Suprapubic skin (tissue), 4 donors: ENCODE measurements around the gene RAPGEF3. TPM values are rescaled to one million over a fixed set of nuclear protein-coding genes. Genes with fewer than 3 reads are reported as not detected.

Experiments
- DNase-seq, 2 donors: peaks; one replicate each; pipeline ENCODE4 v3.0.0-alpha.2; 2019; ENCODE audit warnings: low spot score in 2 of 2
- H3K27ac ChIP-seq: fragments of 200-600 bp; sonication (generic); one replicate; pipeline ENCODE4 v1.5.1; 2019
- H3K27me3 ChIP-seq: fragments of 200-600 bp; sonication (generic); one replicate; pipeline ENCODE4 v1.5.1; 2019
- H3K36me3 ChIP-seq: fragments of 200-600 bp; sonication (generic); one replicate; pipeline ENCODE4 v1.5.1; 2019
- H3K4me1 ChIP-seq: fragments of 200-600 bp; sonication (generic); one replicate; pipeline ENCODE4 v1.5.1; 2019
- H3K4me3 ChIP-seq: fragments of 200-600 bp; sonication (generic); one replicate; pipeline ENCODE4 v1.5.1; 2019; ENCODE audit warnings: mild to moderate bottlenecking
- H3K9me3 ChIP-seq: fragments of 200-600 bp; sonication (generic); one replicate; pipeline ENCODE4 v1.5.1; 2019
- CTCF ChIP-seq, 2 donors: fragments of 200-600 bp in 1 of 2; fragments of 450-650 bp in 1 of 2; sonication (generic) in 1 of 2; IDR thresholded peaks; one replicate each; pipeline ENCODE4 v1.5.1; 2016 to 2019; ENCODE audit warnings: antibody characterized with exemption in 2 of 2, mild to moderate bottlenecking in 1 of 2, moderate library complexity in 1 of 2
- EP300 ChIP-seq: sonication (generic); formaldehyde crosslinking; IDR thresholded peaks from one replicate; pipeline ENCODE4 v1.6.1; 2017; ENCODE audit warnings: antibody characterized with exemption
- POLR2A ChIP-seq, 2 donors: fragments of 450-650 bp; IDR thresholded peaks; one replicate each; pipeline ENCODE4 v1.6.1; 2017; ENCODE audit warnings: antibody characterized with exemption in 2 of 2, mild to moderate bottlenecking in 2 of 2, moderate library complexity in 2 of 2
- POLR2AphosphoS5 ChIP-seq, 3 donors: sonication (generic); formaldehyde crosslinking; IDR thresholded peaks; one replicate each; pipeline ENCODE4 v1.6.1; 2017; ENCODE audit warnings: antibody characterized with exemption in 3 of 3
- WGBS: methylation state at CpG from one replicate; pipeline ENCODE4 v1.1.5; 2018; 5-methylcytosine and 5-hydroxymethylcytosine counted together
- total RNA-seq, 4 donors: library from RNA; depleted of rRNA; stranded (reverse); fragments of >200 nt; gene quantifications; one replicate each; pipeline ENCODE4 v1.1.0, GENCODE V29; 2016

Gene RAPGEF3
- total RNA-seq, 4 donors from 2014 or later = 9.3 to 48.9 (median 20.0) TPM

- H3K4me3 ChIP-seq = peak overlapping the region; percentile 10
- no peaks in the 10 kb centered on the region for H3K27me3 ChIP-seq
- H3K36me3 ChIP-seq = no peaks in the 10 kb centered on the region
- no peak for DNase-seq
- H3K4me1 ChIP-seq = peaks cover 81% of the 10 kb centered on the region
- no peak for TF ChIP-seq POLR2A (IDR thresholded peaks at IDR 0.05)
- no peak for TF ChIP-seq POLR2AphosphoS5 (IDR thresholded peaks at IDR 0.05)
- no peak for TF ChIP-seq CTCF (IDR thresholded peaks at IDR 0.05)
- TF ChIP-seq EP300 = no peak
- H3K9me3 ChIP-seq = no peaks in the 10 kb centered on the region
- WGBS = 39% methylated on average over 3 of the region's 3 CpGs
- peak overlapping the region; percentile 80 for H3K27ac ChIP-seq
Observed at GRCh38 chr12:47754881-47755280, 3.8 kb downstream of the RAPGEF3 start.

- peaks cover 73% of the 10 kb centered on the region for H3K4me1 ChIP-seq
- DNase-seq = no peak
- peak overlapping the region; percentile 10 for H3K4me3 ChIP-seq
- no peaks in the 10 kb centered on the region for H3K27me3 ChIP-seq
- no peaks in the 10 kb centered on the region for H3K36me3 ChIP-seq
- 78% methylated on average over 4 of the region's 4 CpGs for WGBS
- H3K9me3 ChIP-seq = no peaks in the 10 kb centered on the region
- no peak for TF ChIP-seq POLR2AphosphoS5 (IDR thresholded peaks at IDR 0.05)
- no peak for TF ChIP-seq EP300
- no peak for TF ChIP-seq POLR2A (IDR thresholded peaks at IDR 0.05)
- no peak for TF ChIP-seq CTCF (IDR thresholded peaks at IDR 0.05)
- peak overlapping the region; percentile 80 for H3K27ac ChIP-seq
Observed at GRCh38 chr12:47754126-47754525, 4.6 kb downstream of the RAPGEF3 start.

GRCh38 chr12:47753021-47754001, 5.4 kb downstream of the RAPGEF3 start:
- Histone ChIP-seq H3K36me3 (no peaks in the 10 kb centered on the region), H3K4me1 (peaks cover 67% of the 10 kb centered on the region), H3K27ac (peak overlapping the region; percentile 80), H3K27me3 (no peaks in the 10 kb centered on the region), H3K9me3 (no peaks in the 10 kb centered on the region), H3K4me3 (no peak overlapping the region)
- DNase-seq = peak; percentile 85 to 88
- 37% methylated on average over 8 of the region's 11 CpGs for WGBS
- TF ChIP-seq CTCF (IDR thresholded peaks at IDR 0.05) (no peak), POLR2AphosphoS5 (IDR thresholded peaks at IDR 0.05) (peak in 2 of 3 donors; percentile 38 to 64)

- Histone ChIP-seq H3K9me3 (no peaks in the 10 kb centered on the region), H3K4me1 (peaks cover 59% of the 10 kb centered on the region), H3K27me3 (no peaks in the 10 kb centered on the region), H3K4me3 (no peak overlapping the region), H3K27ac (peak overlapping the region; percentile 80), H3K36me3 (no peaks in the 10 kb centered on the region)
- DNase-seq = no peak
- 40% methylated on average over 7 of the region's 7 CpGs for WGBS
- no peak for TF ChIP-seq EP300
- TF ChIP-seq CTCF (IDR thresholded peaks at IDR 0.05) = no peak
- TF ChIP-seq POLR2AphosphoS5 (IDR thresholded peaks at IDR 0.05) = no peak
- no peak for TF ChIP-seq POLR2A (IDR thresholded peaks at IDR 0.05)
Observed at GRCh38 chr12:47752552-47752951, 6.1 kb downstream of the RAPGEF3 start.

GRCh38 chr12:47752121-47752520, 6.6 kb downstream of the RAPGEF3 start:
- WGBS = 53% methylated on average over 4 of the region's 4 CpGs
- Histone ChIP-seq H3K27ac (peak overlapping the region; percentile 31), H3K9me3 (no peaks in the 10 kb centered on the region), H3K4me3 (no peak overlapping the region), H3K27me3 (no peaks in the 10 kb centered on the region), H3K4me1 (peaks cover 55% of the 10 kb centered on the region), H3K36me3 (no peaks in the 10 kb centered on the region)
- no peak for DNase-seq
- TF ChIP-seq POLR2AphosphoS5 (IDR thresholded peaks at IDR 0.05) (no peak), CTCF (IDR thresholded peaks at IDR 0.05) (no peak), POLR2A (IDR thresholded peaks at IDR 0.05) (no peak), EP300 (no peak)
